ENCODE measurements around the gene GLCCI1. TPM values are rescaled to one million over a fixed set of nuclear protein-coding genes. Genes with fewer than 3 reads are reported as not detected.
"Not testable (repeated sequence)": the region's sequence is repeated elsewhere in the genome, so short reads cannot be mapped to it uniquely, and the experiment has no call there.

Gene GLCCI1
- total RNA-seq, 2 donors from 2014 or later = 6.4 to 8.2 TPM

- ATAC-seq (peak; percentile 16 to 38), DNase-seq (no peak)
- intact Hi-C loops (cut with DNase I) = no loop called here
These were observed 67.3 kb downstream of the GLCCI1 start for GRCh38 chr7:8035647-8036518.

DNA sequence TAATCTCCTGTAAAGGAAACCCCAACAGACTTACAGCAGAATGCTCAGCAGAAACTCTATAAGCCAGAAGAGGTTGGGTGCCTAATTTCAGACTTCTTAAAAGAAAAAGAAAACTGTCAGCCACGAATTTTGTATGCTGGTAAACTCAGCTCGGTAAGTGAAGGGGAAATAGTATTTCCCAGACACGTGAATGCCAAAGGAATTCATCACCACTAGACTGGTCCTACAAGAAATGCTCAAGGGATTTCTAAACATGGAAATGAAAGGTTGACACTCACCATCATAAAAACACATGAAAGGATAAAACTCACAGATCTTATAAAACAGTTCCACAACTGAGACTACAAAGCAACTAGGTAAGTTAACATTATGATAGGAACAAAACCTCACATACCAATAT, 68.6 kb downstream of the GLCCI1 start:
- no peak for DNase-seq
- intact Hi-C loops (cut with DNase I) = no loop called here
- no peak for ATAC-seq

DNA sequence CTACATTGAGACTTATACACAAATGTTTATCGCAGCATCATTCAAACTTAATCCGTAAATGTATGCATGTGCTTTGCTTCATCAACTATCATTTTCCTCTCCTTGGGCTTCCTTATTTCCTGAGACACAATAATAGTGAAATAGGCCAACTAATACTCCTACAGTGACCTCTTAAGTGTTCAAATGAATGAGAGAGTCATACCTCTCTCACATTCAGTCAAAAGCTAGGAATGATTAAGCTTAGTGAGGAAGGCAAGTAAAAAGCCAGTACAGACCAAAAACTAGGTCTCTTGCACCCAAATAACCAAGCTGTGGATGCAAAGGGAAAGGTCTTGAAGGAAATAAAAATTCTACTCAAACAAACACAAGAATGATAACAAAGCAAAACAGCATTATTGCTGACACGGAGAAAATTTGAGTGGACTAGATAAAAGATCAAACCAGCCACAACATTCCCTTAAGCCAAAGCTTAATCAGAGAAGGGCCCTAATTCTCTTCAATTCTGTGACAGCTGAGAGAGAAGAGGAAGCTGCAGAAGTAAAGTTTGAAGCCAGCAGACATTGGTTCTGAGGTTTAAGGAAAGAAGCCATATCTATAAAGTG, 72.3 kb downstream of the GLCCI1 start:
- DNase-seq = no peak
- intact Hi-C loops (cut with DNase I) = no loop called here
- no peak for ATAC-seq

DNA sequence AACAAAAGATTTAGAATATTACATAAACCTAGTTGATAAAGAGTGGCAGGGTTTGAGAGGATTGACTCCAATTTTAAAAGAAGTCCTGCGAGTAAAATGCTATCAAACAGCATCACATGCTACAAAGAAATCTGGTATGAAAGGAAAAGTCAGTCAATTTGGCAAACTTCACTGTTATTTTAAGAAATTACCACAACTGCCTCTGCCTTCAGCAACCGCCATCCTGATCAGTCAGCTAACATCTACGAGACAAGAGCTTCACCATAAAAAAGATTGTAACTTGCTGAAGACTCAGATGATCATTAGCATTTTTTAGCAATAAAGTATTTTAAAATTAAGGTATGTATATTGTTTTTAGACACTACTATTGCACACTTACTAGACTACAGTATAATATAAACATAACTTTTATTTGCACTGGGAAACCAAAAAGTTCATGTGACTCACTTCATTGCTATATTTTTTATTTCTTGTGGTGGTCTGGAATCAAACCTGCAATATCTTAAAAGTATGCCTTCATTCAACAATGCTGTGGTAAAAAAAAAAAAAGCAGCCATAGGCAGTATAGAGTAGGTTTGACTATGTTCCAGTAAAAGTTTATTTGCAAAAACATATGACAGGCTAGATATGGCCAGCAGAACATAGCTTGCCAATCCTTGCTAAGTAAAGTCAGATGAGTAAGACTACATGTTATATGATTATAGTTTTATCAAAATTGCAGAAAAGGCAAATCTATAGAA, 74.4 kb downstream of the GLCCI1 start:
- no peak for DNase-seq
- ATAC-seq = no peak
- intact Hi-C loops (cut with DNase I) = no loop called here

GRCh38 chr7:8044761-8045430, 76.3 kb downstream of the GLCCI1 start:
- intact Hi-C loops (cut with DNase I) = no loop called here
- ATAC-seq = no peak

GRCh38 chr7:8048067-8048466, 79.5 kb downstream of the GLCCI1 start:
- DNase-seq; intact Hi-C loops (cut with DNase I); ATAC-seq: not testable (repeated sequence)

More at GRCh38 chr7:8044761-8045430, 76.3 kb downstream of the GLCCI1 start:
- DNase-seq = no peak

DNA sequence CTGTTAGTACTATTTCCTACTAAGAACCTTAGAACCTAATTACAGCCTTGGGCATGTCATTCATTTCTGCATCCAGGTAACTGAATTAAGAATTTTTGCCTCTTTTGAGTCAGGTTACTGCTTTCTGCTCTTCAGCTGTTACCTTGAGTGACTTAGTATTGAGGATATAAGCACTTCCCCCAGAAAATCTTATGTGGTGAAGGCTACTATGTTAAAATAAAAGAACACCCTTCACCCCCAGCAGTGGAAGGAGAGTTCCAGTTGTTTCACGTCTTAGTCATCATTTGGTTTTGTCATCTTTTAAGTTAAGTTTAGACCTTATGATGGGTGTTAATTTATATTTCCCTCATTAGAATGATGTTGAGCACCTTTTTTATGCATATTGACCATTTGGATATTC, 82.8 kb downstream of the GLCCI1 start:
- ATAC-seq = no peak
- no peak for DNase-seq
- intact Hi-C loops (cut with DNase I) = no loop called here

- DNase-seq (no peak), ATAC-seq (no peak)
- intact Hi-C loops (cut with DNase I) = no loop called here
These were observed 83.4 kb downstream of the GLCCI1 start for GRCh38 chr7:8051998-8052397.

DNA sequence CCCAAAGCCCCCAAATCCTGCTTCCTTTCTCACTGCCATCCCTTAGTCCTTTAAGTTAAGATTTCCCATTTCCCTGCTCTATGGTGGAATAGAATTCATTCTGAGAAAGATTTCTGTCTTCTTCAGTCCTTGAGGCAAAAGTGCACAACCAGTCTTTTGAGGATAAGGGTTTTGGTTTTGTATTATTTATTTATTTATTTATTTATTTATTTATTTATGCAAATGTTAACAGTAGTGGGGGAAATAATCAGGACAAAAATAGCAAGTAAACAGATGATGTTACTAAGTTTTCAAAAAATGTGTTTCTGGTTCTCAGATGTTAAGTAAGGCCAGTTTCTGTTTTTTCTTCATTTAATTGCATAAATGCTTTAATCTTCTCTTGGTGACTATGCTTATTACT, 84.2 kb downstream of the GLCCI1 start:
- no peak for DNase-seq
- intact Hi-C loops (cut with DNase I) = no loop called here

DNA sequence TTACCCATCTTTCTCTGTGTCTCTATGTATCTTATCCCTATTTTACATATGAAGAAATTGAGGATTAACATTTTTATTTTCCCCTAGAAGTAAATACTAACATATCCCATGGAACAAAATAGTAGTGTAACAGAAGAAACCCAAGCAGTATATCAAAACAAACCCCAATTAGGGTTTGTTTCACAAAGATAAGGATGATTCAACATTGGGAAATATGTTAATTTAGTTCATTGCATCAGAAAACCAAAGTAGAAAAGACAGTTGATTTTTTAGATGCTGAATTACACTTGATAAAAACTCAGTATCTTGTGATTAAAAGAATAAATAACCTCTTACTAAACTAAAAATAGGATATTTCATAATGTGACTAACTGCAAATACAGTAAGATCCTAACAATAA, 87.8 kb downstream of the GLCCI1 start:
- ATAC-seq (no peak), DNase-seq (no peak)
- intact Hi-C loops (cut with DNase I) = no loop called here

More for the DNA sequence above, 84.2 kb downstream of the GLCCI1 start:
- ATAC-seq = no peak

DNA sequence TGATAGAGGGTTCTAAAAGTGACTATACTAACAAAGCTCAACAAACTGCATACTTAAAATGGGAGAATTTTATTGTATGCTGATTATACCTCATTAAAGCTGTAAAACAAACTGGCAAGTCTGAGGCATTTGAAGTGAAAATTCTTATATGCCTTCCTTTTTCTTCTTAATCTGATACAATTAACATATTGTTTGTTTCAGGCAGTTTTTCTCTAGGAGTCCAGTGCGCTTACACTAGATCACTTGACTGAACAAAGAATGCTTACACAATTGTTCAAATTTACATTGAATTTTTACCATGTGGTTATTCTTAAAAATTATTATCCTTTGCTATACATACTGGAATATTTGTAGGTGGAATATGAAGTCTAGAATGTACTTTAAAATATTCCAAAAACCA, 89.0 kb downstream of the GLCCI1 start:
- intact Hi-C loops (cut with DNase I) = no loop called here
- DNase-seq = no peak
- no peak for ATAC-seq

DNA sequence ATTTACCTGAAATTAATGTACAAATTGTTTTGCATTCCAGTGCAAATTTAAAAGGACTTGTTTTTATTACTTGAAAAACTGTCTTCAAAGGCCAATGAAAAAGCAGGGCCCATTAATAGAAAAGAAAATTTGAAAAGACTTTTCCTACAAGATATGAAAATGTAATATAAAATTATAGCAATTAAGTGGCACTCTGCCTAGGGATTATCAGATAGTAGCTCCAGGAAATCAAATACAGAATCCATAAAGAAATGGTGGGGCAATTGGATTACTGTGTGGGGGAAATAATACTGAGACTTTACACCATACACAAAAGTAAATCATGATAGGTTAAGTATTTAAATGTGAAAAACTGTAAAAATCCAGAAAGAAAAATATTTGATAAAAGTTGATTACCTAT, 89.7 kb downstream of the GLCCI1 start:
- no peak for DNase-seq
- intact Hi-C loops (cut with DNase I) = no loop called here

GRCh38 chr7:8058852-8059251, 90.3 kb downstream of the GLCCI1 start:
- no peak for DNase-seq
- intact Hi-C loops (cut with DNase I) = no loop called here
- ATAC-seq = no peak

More for the DNA sequence above, 89.7 kb downstream of the GLCCI1 start:
- no peak for ATAC-seq

- ATAC-seq = no peak
- no peak for DNase-seq
- intact Hi-C loops (cut with DNase I) = no loop called here
These were observed 91.6 kb downstream of the GLCCI1 start for GRCh38 chr7:8060241-8060640.

DNA sequence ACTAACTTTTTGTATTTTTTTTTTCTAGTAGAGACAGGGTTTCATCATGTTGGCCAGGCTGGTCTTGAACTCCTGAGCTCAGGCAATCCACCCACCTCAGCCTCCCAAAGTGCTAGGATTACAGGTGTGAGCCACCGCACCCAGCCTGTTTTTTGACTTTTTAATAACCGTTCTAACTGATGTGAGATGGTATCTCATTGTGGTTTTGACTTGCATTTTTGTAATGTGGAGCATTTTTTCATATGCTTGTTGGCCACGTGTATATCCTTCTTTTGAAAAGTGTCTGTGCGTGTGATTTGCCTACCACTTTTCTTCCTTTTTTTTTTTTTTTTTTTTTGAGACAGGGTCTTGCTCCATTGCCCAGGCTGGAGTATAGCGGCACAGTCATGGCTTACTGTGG, 94.7 kb downstream of the GLCCI1 start:
- ATAC-seq; intact Hi-C loops (cut with DNase I); DNase-seq: not testable (repeated sequence)

DNA sequence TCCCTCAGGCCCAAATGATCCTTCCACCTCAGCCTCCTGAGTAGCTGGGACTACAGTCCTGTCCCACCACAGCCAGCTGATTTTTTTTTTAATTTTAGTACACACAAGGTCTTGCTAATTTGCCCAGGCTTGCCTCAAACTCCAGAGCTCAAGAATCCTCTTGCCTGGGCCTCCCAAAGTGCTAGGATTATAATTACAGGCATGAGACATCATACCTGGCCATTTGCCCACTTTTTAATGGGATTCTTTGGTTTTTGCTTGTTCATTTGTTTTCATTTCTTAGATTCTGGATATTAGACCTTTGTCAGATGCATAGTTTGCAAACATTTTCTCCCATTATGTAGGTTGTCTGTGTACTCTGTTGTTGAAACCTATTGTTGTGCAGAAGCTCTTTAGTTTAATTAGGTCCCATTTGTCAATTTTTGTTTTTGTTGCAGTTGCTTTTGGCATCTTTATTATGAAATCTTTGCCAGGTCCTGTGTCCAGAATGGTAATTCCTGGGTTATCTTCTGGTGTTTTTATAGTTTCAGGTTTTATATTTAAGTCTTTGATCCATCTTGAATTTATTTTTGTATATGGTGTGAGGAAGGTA, 95.2 kb downstream of the GLCCI1 start:
- intact Hi-C loops (cut with DNase I) = no loop called here
- DNase-seq (no peak), ATAC-seq (no peak)

- DNase-seq (no peak), ATAC-seq (no peak)
- intact Hi-C loops (cut with DNase I) = no loop called here
These were observed 96.2 kb downstream of the GLCCI1 start for GRCh38 chr7:8064828-8065227.

GRCh38 chr7:8065356-8065813, 96.8 kb downstream of the GLCCI1 start:
- intact Hi-C loops (cut with DNase I) = no loop called here
- ATAC-seq (no peak), DNase-seq (no peak)
